ENCODE data around the gene RAB3C.
A peak's percentile ranks its signal among the peaks of the same experiment; 100 is the strongest.
"Not testable (repeated sequence)": the region's sequence is repeated elsewhere in the genome, so short reads cannot be mapped to it uniquely, and the experiment has no call there.

Gene RAB3C

DNA sequence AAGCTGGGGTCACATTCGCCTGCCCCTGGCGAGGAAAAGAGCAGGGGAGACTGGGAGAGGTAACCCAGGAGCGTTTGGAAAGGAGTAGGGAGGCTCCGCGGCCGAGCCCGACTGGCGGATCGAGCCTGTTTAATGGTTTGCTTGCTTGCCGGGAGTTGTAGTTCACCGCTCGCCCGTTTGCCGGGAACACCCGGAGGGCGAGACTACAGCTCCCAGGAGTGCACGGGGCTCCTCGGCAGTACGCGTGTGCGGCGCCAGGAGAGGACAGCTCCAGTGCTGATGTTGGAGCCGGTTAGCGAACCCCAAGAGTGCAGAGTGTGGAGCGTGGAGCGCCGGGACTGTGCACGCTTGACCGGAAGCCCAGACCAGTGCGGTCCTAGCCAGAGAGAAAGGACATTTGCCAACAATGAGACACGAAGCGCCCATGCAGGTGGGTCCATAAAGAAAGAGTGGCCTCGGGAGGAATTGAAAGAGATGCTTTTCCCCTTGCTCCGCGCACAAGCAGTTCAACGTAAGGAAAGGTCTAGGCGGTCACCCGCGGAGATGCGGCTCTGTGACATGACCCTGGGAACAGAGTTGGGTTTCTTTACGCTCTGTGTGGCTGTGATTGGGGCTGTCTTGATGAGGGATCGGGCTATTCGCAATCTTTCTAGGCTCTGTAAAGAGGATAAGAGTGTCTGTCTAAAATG lies at the start of gene RAB3C:
TSS of gene RAB3C (plus strand) at position 273 of the 689 bp plus-strand sequence. CDS start at position 407, 134 bp downstream.
- peak; percentile 84 for DNase-seq (ENCODE audit: low spot score)

GRCh38 chr5:58541935-58542334 lies 40.9 kb upstream of the RAB3C start:
- DNase-seq (ENCODE audit: low spot score): not testable (repeated sequence)

GRCh38 chr5:58542709-58543108 lies 40.2 kb upstream of the RAB3C start:
- no peak for DNase-seq (ENCODE audit: low spot score)

DNA sequence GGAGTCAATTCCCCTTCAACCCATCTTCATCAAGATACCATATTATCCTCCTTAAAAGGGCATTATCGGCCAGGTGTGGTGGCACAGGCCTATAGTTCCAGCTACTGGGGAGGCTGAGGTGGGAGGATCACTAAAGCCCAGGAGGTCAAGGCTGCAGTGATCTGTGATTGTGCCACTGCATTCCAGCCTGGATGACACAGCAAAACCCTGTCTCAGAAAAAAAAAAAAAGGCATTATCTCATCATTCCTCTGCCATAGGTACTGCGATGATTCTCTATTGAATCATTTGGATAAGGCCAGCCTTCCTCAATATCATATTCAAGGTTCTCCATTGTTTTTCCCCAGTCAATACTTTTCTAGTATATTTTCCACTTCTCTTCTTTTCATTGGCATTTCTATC lies 39.2 kb upstream of the RAB3C start:
- DNase-seq (ENCODE audit: low spot score): no peak

GRCh38 chr5:58544195-58544594 lies 38.7 kb upstream of the RAB3C start:
- no peak for DNase-seq (ENCODE audit: low spot score)

DNA sequence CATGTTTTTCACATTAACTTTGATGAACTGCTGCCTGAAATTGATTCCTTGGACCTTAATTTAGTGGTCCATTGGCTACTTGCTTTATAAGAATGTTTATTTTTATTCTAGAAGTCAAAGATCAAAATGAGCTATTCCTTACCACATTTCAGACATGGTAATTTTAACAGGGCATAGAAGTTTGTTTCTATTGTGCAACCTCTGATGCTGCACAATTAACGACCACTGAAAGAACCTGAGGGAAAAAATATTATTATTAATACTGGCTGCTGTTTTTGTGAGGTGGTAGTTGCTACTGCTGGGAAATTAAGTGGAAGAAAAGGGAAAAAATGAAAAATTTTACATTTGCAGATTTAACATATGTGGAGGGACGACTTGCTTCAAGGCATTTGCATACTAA lies 37.9 kb upstream of the RAB3C start:
- no peak for DNase-seq (ENCODE audit: low spot score)

- peak; percentile 9 for DNase-seq (ENCODE audit: low spot score)
Observed at GRCh38 chr5:58545912-58546311, 37.0 kb upstream of the RAB3C start.

DNA sequence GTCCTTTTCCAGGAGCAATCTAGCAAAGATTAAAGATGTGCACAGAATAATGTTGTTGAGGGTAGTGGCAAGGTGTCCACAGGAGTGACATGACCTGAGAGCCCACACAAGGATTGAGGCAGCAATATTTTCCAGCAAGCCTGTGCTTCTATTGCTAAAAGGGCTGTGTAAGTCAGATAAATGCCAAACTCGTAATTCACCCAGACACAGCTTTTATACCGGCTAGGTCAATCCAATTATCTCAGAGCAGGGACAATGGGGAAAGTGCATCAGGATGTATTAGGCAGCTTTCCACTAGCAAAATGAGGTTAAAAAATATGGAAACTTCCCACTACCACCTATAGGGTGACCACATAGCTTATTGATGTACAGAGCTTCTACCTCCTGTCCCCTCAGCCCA lies 34.8 kb upstream of the RAB3C start:
- no peak for DNase-seq (ENCODE audit: low spot score)

DNA sequence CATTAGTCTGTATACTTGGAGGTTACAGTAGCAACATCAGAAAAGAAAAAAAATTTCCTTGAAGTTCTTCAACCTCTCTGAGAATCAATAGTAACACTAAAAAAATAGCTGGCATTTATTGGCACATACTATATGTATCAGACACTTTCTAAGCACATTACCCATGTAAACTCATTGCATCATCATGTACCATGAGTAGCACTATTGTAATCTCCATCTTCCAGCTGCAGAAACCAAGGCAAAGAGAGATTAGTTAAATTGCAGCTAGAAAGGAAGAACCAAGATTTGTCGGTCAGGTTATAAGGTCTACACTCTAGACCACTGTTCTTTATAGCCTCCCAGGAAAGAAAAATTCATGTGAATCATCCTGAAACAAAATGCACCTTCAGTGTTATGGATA lies 31.4 kb upstream of the RAB3C start:
- no peak for DNase-seq (ENCODE audit: low spot score)

DNA sequence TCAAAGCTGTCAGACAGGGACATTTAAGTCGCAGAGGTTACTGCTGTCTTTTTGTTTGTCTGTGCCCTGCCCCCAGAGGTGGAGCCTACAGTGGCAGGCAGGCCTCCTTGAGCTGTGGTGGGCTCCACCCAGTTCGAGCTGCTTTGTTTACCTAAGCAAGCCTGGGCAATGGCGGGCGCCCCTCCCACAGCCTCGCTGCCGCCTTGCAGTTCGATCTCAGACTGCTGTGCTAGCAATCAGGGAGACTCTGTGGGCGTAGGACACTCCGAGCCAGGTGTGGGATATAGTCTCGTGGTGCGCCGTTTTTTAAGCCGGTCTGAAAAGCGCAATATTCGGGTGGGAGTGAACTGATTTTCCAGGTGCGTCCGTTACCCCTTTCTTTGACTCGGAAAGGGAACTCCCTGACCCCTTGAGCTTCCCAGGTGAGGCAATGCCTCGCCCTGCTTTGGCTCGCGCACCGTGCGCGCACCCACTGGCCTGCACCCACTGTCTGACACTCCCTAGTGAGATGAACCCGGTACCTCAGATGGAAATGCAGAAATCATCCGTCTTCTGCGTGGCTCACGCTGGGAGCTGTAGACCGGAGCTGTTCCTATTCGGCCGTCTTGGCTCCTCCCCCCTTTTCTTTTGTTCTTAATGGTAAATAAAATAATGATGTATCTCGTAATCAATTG lies 25.1 kb upstream of the RAB3C start:
- DNase-seq (ENCODE audit: low spot score): not testable (repeated sequence)

GRCh38 chr5:58563016-58563700 lies 19.7 kb upstream of the RAB3C start:
- not testable (repeated sequence) for DNase-seq (ENCODE audit: low spot score)

DNA sequence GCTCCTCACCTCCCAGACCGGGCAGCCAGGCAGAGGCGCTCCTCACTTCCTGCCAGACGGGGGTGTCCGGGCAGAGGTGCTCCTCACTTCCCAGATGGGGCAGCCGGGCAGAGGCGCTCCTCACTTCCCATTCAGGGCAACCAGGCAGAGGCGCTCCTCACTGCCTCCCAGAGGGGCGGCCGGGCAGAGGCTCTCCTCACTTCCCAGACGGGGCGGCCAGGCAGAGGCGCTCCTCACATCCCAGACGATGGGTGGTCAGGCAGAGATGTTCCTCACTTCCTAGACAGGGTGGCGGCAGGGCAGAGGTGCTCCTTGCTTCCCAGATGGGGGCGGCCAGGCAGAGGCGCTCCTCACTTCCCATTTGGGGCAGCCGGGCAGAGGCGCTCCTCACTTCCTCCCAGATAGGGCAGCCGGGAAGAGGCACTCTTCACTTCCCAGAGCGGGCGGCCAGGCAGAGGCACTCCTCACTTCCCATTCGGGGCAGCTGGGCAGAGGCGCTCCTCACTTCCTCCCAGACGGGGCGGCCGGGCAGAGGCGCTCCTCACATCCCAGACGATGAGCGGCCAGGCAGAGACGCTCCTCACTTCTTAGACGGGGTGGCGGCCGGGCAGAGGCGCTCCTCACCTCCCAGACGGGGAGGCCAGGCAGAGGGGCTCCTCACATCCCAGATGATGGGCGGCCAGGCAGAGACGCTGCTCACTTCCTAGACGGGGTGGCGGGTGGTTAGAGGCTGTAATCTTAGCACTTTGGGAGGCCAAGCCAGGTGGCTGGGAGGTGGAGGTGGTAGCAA lies 18.6 kb upstream of the RAB3C start:
- DNase-seq (ENCODE audit: low spot score): not testable (repeated sequence)

DNA sequence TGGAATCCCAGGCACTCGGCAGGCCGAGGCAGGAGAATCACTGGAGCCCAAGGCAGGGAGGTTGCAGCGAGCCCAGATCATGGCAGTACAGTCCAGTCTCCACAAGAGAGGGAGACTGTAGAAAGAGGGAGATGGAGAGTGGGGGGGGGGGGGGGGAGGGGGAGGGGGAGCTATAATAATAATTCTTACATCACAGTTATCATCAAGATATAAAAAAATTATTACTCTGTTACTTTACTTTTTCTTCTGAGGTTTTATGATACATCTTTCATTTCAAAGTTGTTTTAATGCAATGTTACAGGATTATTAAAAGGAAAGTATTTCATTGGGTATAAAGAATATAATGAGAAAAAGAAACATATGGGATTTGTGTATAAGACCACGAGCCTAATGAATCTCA lies 17.8 kb upstream of the RAB3C start:
- no peak for DNase-seq (ENCODE audit: low spot score)

- DNase-seq (ENCODE audit: low spot score): no peak
Observed at GRCh38 chr5:58571501-58571900, 11.4 kb upstream of the RAB3C start.

- not testable (repeated sequence) for DNase-seq (ENCODE audit: low spot score)
Observed at GRCh38 chr5:58572973-58573372, 9.9 kb upstream of the RAB3C start.

DNA sequence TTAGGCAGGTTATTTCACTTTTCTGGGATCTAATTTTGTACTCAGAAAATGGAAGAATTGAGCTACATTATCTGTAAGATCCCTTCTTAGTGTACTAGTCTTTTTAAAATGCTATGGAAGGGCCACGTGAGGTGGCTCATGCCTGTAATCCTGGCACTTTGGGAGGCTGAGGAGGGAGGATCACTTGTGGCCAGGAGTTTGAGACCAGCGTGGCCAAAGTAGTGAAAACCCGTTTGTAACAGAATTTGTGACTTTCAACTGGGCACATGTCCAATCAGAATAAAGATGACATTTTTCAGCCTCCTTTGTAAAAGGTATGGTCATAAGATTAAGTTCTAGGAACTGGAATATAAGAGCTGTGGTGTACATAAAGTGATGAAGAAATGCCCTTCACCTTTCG lies 3.1 kb upstream of the RAB3C start:
- no peak for DNase-seq (ENCODE audit: low spot score)

DNA sequence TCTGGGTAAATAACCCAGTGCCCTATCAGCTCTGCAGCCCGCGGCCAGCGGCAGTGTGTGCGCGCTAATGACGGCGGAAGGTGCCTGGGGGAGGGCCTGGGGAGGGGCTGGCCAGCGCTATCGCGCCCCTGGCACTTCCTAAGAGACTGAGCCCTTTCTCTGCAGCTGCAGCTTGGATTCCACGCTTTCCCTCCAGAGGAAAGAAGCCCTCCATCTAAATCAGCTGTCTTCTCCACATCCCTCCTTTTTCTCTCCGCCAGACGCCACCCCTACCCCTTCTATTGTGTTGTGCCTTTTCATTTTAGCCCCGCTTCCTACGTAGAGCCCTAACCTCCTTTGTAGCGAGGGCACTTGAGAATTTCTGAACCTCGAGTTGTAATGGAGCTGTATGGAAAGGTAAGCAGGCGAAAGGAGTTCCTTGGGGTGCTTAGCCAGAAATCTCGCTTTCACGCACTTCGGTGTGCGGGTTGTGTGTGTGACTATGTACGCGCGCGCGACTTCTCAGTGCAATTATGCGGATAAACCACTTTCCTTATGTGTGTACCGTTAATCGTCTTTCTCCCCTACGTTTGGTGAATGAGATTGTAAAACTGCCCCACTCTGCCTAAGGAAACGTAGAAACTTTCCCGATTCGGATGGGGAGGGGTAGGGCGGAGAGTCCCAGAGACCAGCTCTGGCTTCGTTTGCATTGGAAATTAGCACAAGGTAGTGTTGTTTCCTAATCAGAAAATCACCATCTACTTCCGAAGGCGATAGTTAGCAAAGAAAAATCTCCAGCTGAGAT lies 664 bp upstream of the RAB3C start:
- peak; percentile 4 for DNase-seq (ENCODE audit: low spot score)

- no peak for DNase-seq (ENCODE audit: low spot score)
Observed at GRCh38 chr5:58595952-58596351, 13.1 kb downstream of the RAB3C start.

GRCh38 chr5:58598440-58598839 lies 15.6 kb downstream of the RAB3C start:
- no peak for DNase-seq (ENCODE audit: low spot score)

DNA sequence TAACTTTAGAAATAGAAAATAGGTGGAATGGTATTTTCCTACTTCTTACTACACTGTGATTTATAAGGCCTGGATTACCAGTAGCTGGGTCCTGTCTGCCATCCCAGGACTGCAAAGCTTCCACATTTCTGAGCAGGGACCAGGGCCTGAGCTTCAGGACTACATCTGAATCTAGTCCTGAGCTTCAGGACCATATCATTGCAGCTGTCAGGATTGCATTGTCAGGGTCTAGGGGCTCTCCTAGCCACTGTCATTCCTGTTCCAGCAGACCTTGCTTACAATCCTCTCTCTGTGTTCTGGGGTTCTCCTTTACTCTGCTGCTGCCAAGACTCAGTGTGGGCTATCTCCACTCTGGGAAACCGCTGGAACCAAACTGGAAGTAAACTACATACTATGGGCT lies 16.3 kb downstream of the RAB3C start:
- no peak for DNase-seq (ENCODE audit: low spot score)

DNA sequence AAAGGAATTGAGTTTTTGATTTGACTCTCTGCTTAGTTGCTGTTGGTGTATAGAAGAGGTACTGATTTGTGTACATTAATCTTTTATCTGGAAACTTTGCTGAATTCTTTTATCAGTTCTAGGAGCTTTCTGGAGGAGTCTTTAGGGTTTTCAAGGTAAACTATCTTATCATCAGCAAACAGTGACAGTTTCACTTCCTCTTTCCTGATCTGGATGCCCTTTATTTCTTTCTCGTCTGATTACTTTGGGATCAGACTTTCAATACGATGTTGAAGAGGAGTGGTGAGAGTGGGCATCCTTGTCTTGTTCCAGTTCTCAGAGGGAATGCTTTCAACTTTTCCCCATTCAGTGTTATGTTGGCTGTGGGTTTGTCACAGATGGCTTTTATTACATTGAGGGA lies 17.7 kb downstream of the RAB3C start:
- DNase-seq (ENCODE audit: low spot score): not testable (repeated sequence)

- DNase-seq (ENCODE audit: low spot score): not testable (repeated sequence)
Observed at GRCh38 chr5:58602889-58603288, 20.0 kb downstream of the RAB3C start.

All from germinal center (tissue), 1 donor.